ENCODE results near the gene AFF3. TPM values are rescaled to one million over a fixed set of nuclear protein-coding genes. Genes with fewer than 3 reads are reported as not detected.

Gene AFF3
- total RNA-seq, 1 donor from 2014 or later: 8.0 TPM

DNA sequence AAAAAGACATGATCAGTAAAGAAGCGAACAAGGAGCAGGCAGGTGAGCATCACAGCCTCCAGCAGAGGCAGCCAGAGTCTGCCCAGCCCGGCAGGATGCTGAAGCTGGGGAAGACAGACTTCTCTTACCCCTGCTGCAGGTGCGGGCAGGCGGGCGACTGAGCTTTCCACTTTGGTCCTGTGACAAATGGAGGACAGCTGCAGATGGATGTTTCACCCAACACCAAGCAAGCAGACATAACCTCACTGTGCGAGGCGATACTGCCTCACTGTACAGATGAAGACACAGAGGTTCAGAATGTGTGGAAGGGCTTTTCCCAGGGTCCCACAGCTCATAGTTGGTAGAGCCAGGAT is 251.0 kb downstream of the AFF3 start:
- TF ChIP-seq CTCF (IDR thresholded peaks at IDR 0.05; ENCODE audit: borderline replicate concordance): no peak
- intact Hi-C loops (cut with micrococcal nuclease): no loop called here
- no peak for DNase-seq
- H3K27ac ChIP-seq (replicated peaks): peak overlapping the region; percentile 46
- H3K27me3 ChIP-seq (ENCODE audit: low read depth): no peaks in the 10 kb centered on the region
- no peaks in the 10 kb centered on the region for H3K36me3 ChIP-seq
- no peaks in the 10 kb centered on the region for H3K9me3 ChIP-seq (replicated peaks)
- H3K4me3 ChIP-seq: no peak overlapping the region
- peaks cover 15% of the 10 kb centered on the region for H3K4me1 ChIP-seq

DNA sequence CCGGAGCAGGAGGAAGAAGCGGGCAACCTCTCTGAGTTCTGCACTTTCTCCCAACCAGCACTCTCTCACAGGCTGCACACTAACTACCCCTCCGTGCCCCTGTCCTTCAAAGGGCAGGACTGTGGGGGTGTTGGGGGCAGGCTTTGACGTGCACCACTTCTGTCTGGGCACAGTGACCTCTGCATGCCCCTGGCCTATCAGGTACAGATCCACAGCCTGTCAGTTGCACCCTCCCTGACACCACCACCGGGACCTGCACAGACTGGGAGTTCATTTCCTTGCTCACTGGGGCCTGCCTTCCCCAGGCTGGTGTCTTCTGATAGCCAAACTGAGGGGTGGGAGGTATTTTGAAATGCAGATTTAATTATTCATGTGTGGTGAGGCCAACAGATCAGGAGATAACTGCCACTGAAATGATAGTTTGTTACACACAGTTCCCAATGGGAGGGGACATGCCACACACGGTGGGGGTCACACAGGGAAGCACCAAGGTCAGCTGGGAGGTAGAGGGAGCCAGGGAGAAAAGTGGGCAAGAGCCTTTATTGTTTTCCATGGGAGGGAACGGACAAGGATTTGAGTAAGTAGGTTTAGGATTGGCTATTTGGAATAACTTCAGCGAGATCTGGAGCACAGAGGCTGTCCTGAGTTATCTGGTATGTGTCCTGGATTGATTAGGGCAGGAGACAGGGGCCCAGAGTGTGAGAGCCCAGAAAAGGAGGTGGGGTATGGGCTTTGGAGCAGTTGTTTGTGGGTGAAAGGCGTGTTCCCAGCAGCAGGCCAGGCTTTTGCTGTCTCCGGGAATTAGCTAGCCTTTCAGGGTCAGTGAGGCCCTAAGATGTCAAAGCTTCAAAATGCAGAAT is 251.6 kb downstream of the AFF3 start:
- intact Hi-C loops (cut with micrococcal nuclease): no loop called here
- DNase-seq: no peak
- Histone ChIP-seq H3K4me3 (no peak overlapping the region), H3K9me3 (replicated peaks) (no peaks in the 10 kb centered on the region), H3K4me1 (peaks cover 15% of the 10 kb centered on the region), H3K36me3 (no peaks in the 10 kb centered on the region), H3K27me3 (ENCODE audit: low read depth) (no peaks in the 10 kb centered on the region), H3K27ac (replicated peaks) (peak overlapping the region; percentile 46)
- no peak for TF ChIP-seq CTCF (IDR thresholded peaks at IDR 0.05; ENCODE audit: borderline replicate concordance)

GRCh38 chr2:99888617-99889016 is 253.8 kb downstream of the AFF3 start:
- DNase-seq: no peak
- Histone ChIP-seq H3K27ac (replicated peaks) (no peak overlapping the region), H3K4me1 (peaks cover 15% of the 10 kb centered on the region), H3K9me3 (replicated peaks) (no peaks in the 10 kb centered on the region), H3K4me3 (no peak overlapping the region), H3K27me3 (ENCODE audit: low read depth) (no peaks in the 10 kb centered on the region), H3K36me3 (no peaks in the 10 kb centered on the region)
- no peak for TF ChIP-seq CTCF (IDR thresholded peaks at IDR 0.05; ENCODE audit: borderline replicate concordance)
- intact Hi-C loops (cut with micrococcal nuclease): no loop called here

- intact Hi-C loops (cut with micrococcal nuclease): no loop called here
- Histone ChIP-seq H3K4me3 (no peak overlapping the region), H3K9me3 (replicated peaks) (no peaks in the 10 kb centered on the region), H3K4me1 (peaks cover 25% of the 10 kb centered on the region), H3K36me3 (no peaks in the 10 kb centered on the region), H3K27me3 (ENCODE audit: low read depth) (no peaks in the 10 kb centered on the region), H3K27ac (replicated peaks) (no peak overlapping the region)
- no peak for TF ChIP-seq CTCF (IDR thresholded peaks at IDR 0.05; ENCODE audit: borderline replicate concordance)
- DNase-seq: no peak
Measured at GRCh38 chr2:99886418-99886817, 256.0 kb downstream of the AFF3 start.

GRCh38 chr2:99883358-99883757 is 259.0 kb downstream of the AFF3 start:
- H3K27me3 ChIP-seq (ENCODE audit: low read depth): no peaks in the 10 kb centered on the region
- H3K9me3 ChIP-seq (replicated peaks): no peaks in the 10 kb centered on the region
- no peaks in the 10 kb centered on the region for H3K36me3 ChIP-seq
- no peak for TF ChIP-seq CTCF (IDR thresholded peaks at IDR 0.05; ENCODE audit: borderline replicate concordance)
- peaks cover 14% of the 10 kb centered on the region for H3K4me1 ChIP-seq
- DNase-seq: no peak
- no peak overlapping the region for H3K27ac ChIP-seq (replicated peaks)
- intact Hi-C loops (cut with micrococcal nuclease): no loop called here
- H3K4me3 ChIP-seq: no peak overlapping the region

Data from left ventricle myocardium inferior (tissue), 1 donor.